SU-DHL-6 (cell line): ENCODE results near the gene RHOB.

Source experiments
- H2AFZ ChIP-seq: fragments of 200-600 bp; sonication (generic); 2 replicates; pipeline ENCODE4 v1.6.1; 2014; ENCODE audit warnings: low read depth, mild to moderate bottlenecking, moderate library complexity, mixed read lengths, antibody characterized with exemption, low read length; ENCODE audit not compliant: severe bottlenecking
- H3F3A ChIP-seq: fragments of 200-600 bp; shearing (Covaris generic); 2 replicates; pipeline ENCODE4 v1.6.0; 2016; ENCODE audit warnings: antibody characterized with exemption, mild to moderate bottlenecking; ENCODE audit not compliant: insufficient read depth
- H3K27ac ChIP-seq: fragments of 200-600 bp; sonication (generic); 2 replicates; pipeline ENCODE4 v1.5.1; 2016; ENCODE audit warnings: low read depth, mild to moderate bottlenecking, low read length, moderate library complexity, mixed read lengths
- H3K27me3 ChIP-seq: fragments of 200-600 bp; sonication (generic), shearing (Covaris generic); 2 replicates; pipeline ENCODE4 v1.6.0; 2014; ENCODE audit warnings: mild to moderate bottlenecking, low read length
- H3K36me3 ChIP-seq: fragments of 200-600 bp; sonication (generic); 2 replicates; pipeline ENCODE4 v1.6.1; 2014; ENCODE audit warnings: mild to moderate bottlenecking, low read length, mixed read lengths
- H3K4me2 ChIP-seq: fragments of 300-600, 200-600 bp; shearing (Covaris generic), sonication (generic); 2 replicates; pipeline ENCODE4 v1.6.0; 2014; ENCODE audit warnings: low read length, low read depth, mild to moderate bottlenecking; ENCODE audit not compliant: poor library complexity, severe bottlenecking
- H3K4me3 ChIP-seq: fragments of 200-600 bp; sonication (generic); 2 replicates; pipeline ENCODE4 v1.5.1; 2014; ENCODE audit warnings: antibody characterized with exemption, low read length, mild to moderate bottlenecking, mixed read lengths; ENCODE audit not compliant: insufficient read depth, poor library complexity, severe bottlenecking
- H3K79me2 ChIP-seq: fragments of 200-600 bp; sonication (generic); 2 replicates; pipeline ENCODE4 v1.6.1; 2014; ENCODE audit warnings: mild to moderate bottlenecking, low read length, moderate library complexity; ENCODE audit not compliant: insufficient read depth
- H3K9ac ChIP-seq: fragments of 200-600 bp; sonication (generic); 2 replicates; pipeline ENCODE4 v1.7.0; 2014; ENCODE audit warnings: mild to moderate bottlenecking, low read length
- H3K9me2 ChIP-seq: fragments of 200-600 bp; sonication (generic); replicated peaks from 2 replicates; pipeline ENCODE4 v1.6.1; 2014; ENCODE audit warnings: low read length; ENCODE audit not compliant: insufficient read depth
- H3K9me3 ChIP-seq: fragments of 200-600 bp; sonication (generic); 2 replicates; pipeline ENCODE4 v1.6.1; 2014; ENCODE audit warnings: low read length, mixed read lengths; ENCODE audit not compliant: insufficient read depth
- H4K20me1 ChIP-seq: fragments of 200-600 bp; sonication (generic); 2 replicates; pipeline ENCODE4 v1.6.1; 2014; ENCODE audit warnings: low read depth, mild to moderate bottlenecking, antibody characterized with exemption, low read length, moderate library complexity, mixed read lengths
- CTCF ChIP-seq: fragments of 200-600 bp; sonication (generic); IDR thresholded peaks from one replicate; pipeline ENCODE4 v1.5.1; 2017; ENCODE audit warnings: antibody characterized with exemption, mild to moderate bottlenecking, low read length, moderate library complexity; ENCODE audit not compliant: insufficient read depth, poor library complexity, severe bottlenecking
- EZH2phosphoT487 ChIP-seq: fragments of 200-600 bp; sonication (generic), shearing (Covaris generic); conservative IDR thresholded peaks from 2 replicates; pipeline ENCODE4 v1.6.1; 2018; ENCODE audit warnings: mild to moderate bottlenecking, antibody characterized with exemption, low read length, moderate library complexity, mixed read lengths

The RHOB gene

GRCh38 chr2:20471902-20472559 is 25.2 kb downstream of the RHOB start:
- H3K27ac ChIP-seq = no peak overlapping the region
- H3K9me3 ChIP-seq = no peaks in the 10 kb centered on the region
- no peaks in the 10 kb centered on the region for H3K27me3 ChIP-seq
- H3K9me2 ChIP-seq = no peaks in the 10 kb centered on the region
- H3F3A ChIP-seq = no peaks in the 10 kb centered on the region
- H3K4me2 ChIP-seq = no peak overlapping the region
- no peaks in the 10 kb centered on the region for H4K20me1 ChIP-seq
- no peak overlapping the region for H3K4me3 ChIP-seq
- TF ChIP-seq CTCF (no peak), EZH2phosphoT487 (no peak)
- no peaks in the 10 kb centered on the region for H3K79me2 ChIP-seq
- H3K36me3 ChIP-seq = no peaks in the 10 kb centered on the region
- H3K9ac ChIP-seq = no peak overlapping the region
- no peak overlapping the region for H2AFZ ChIP-seq

- Histone ChIP-seq H3K27ac (no peak overlapping the region), H3K9ac (no peak overlapping the region), H3K9me3 (no peaks in the 10 kb centered on the region), H3K79me2 (no peaks in the 10 kb centered on the region), H3F3A (no peaks in the 10 kb centered on the region), H3K4me3 (no peak overlapping the region), H3K9me2 (no peaks in the 10 kb centered on the region), H3K27me3 (no peaks in the 10 kb centered on the region), H3K36me3 (no peaks in the 10 kb centered on the region), H2AFZ (no peak overlapping the region), H3K4me2 (no peak overlapping the region), H4K20me1 (no peaks in the 10 kb centered on the region)
- no peak for TF ChIP-seq EZH2phosphoT487
- TF ChIP-seq CTCF = no peak
These were observed 25.7 kb downstream of the RHOB start for GRCh38 chr2:20472569-20472968.

DNA sequence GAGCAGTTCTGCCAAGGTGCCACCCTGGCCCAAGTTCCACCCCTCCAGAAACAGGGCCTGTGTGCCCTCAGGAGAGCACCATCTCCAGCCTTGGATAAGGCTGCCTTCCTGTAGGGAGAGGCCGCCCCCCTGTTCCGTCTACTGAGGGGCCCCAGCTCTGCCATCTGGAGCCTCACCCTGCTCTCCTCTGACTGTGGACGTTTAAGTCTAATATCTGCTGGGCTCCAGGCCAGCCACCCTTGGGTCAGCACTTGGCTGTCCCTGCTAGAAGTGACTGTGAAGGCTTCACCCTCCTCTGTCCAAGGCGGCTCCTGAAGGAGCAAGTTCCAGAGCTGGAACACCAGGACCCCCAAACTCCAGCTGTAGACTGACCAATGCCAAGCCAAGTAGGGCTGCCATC is 26.3 kb downstream of the RHOB start:
- H3K79me2 ChIP-seq = no peaks in the 10 kb centered on the region
- H3K27ac ChIP-seq = no peak overlapping the region

More for the DNA sequence above, 26.3 kb downstream of the RHOB start:
- H3K4me2 ChIP-seq = no peak overlapping the region
- H3K27me3 ChIP-seq = no peaks in the 10 kb centered on the region
- no peaks in the 10 kb centered on the region for H3K9me2 ChIP-seq
- H3K4me3 ChIP-seq = no peak overlapping the region
- no peaks in the 10 kb centered on the region for H3K36me3 ChIP-seq
- H3F3A ChIP-seq = no peaks in the 10 kb centered on the region
- H2AFZ ChIP-seq = no peak overlapping the region
- no peak overlapping the region for H3K9ac ChIP-seq
- no peaks in the 10 kb centered on the region for H4K20me1 ChIP-seq
- H3K9me3 ChIP-seq = no peaks in the 10 kb centered on the region
- no peak for TF ChIP-seq CTCF
- TF ChIP-seq EZH2phosphoT487 = no peak
